Glutamatergic neuron (in vitro differentiated cells): ENCODE data around the gene ANKRD30A. TPM values are rescaled to one million over a fixed set of nuclear protein-coding genes. Genes with fewer than 3 reads are reported as not detected.

ENCODE experiments used
- DNase-seq: peaks from one replicate; pipeline ENCODE4 v3.0.0; 2022
- H3K27ac Mint-ChIP-seq: one replicate; pipeline ENCODE4 v1.8.0; 2020; ENCODE audit warnings: mild to moderate bottlenecking, mixed read lengths, inconsistent platforms; ENCODE audit not compliant: unreplicated experiment
- H3K27me3 Mint-ChIP-seq: one replicate; pipeline ENCODE4 v1.8.0; 2020; ENCODE audit warnings: mild to moderate bottlenecking, moderate library complexity, mixed read lengths, inconsistent platforms; ENCODE audit not compliant: unreplicated experiment
- H3K36me3 Mint-ChIP-seq: one replicate; pipeline ENCODE4 v1.8.0; 2020; ENCODE audit warnings: mild to moderate bottlenecking, mixed read lengths, inconsistent platforms; ENCODE audit not compliant: unreplicated experiment
- H3K4me1 Mint-ChIP-seq: one replicate; pipeline ENCODE4 v1.8.0; 2020; ENCODE audit warnings: mild to moderate bottlenecking, low read depth, mixed read lengths, inconsistent platforms; ENCODE audit not compliant: unreplicated experiment
- H3K4me3 Mint-ChIP-seq: one replicate; pipeline ENCODE4 v1.8.0; 2020; ENCODE audit warnings: mild to moderate bottlenecking, mixed read lengths, inconsistent platforms; ENCODE audit not compliant: unreplicated experiment
- H3K9me3 Mint-ChIP-seq: one replicate; pipeline ENCODE4 v1.8.0; 2020; ENCODE audit warnings: mild to moderate bottlenecking, moderate library complexity, mixed read lengths, inconsistent platforms; ENCODE audit not compliant: unreplicated experiment
- CTCF ChIP-seq: fragments of 200-600 bp; sonication (generic); IDR thresholded peaks from one replicate; pipeline ENCODE4 v1.5.0; 2021; ENCODE audit not compliant: partially characterized antibody, unreplicated experiment
- total RNA-seq: library from RNA; stranded (reverse); fragmentation: NEBNext Ultra II Directional; extraction: Animal tissue kit (Norgen Biotek cat#: 25700); gene quantifications from one replicate; pipeline ENCODE4 v1.2.1, GENCODE V29; 2021; ENCODE audit not compliant: unreplicated experiment

The ANKRD30A gene
- total RNA-seq, 1 donor from 2014 or later = not detected

- Mint-ChIP-seq H3K4me3 (no peak overlapping the region), H3K9me3 (peaks cover 3% of the 10 kb centered on the region), H3K27me3 (peaks cover 2% of the 10 kb centered on the region), H3K4me1 (no peaks in the 10 kb centered on the region), H3K27ac (no peak overlapping the region), H3K36me3 (no peaks in the 10 kb centered on the region)
- DNase-seq = no peak
- TF ChIP-seq CTCF = no peak
These were observed 80.7 kb downstream of the ANKRD30A start for GRCh38 chr10:37206132-37206531.

- no peak for TF ChIP-seq CTCF
- no peak for DNase-seq
- no peaks in the 10 kb centered on the region for H3K27me3 Mint-ChIP-seq
- no peaks in the 10 kb centered on the region for H3K36me3 Mint-ChIP-seq
- no peak overlapping the region for H3K27ac Mint-ChIP-seq
- no peaks in the 10 kb centered on the region for H3K9me3 Mint-ChIP-seq
- no peaks in the 10 kb centered on the region for H3K4me1 Mint-ChIP-seq
- H3K4me3 Mint-ChIP-seq = no peak overlapping the region
These were observed 95.5 kb downstream of the ANKRD30A start for GRCh38 chr10:37220866-37221265.

- no peak for TF ChIP-seq CTCF
- H3K9me3 Mint-ChIP-seq = no peaks in the 10 kb centered on the region
- H3K27me3 Mint-ChIP-seq = no peaks in the 10 kb centered on the region
- H3K4me3 Mint-ChIP-seq = no peak overlapping the region
- H3K4me1 Mint-ChIP-seq = no peaks in the 10 kb centered on the region
- no peak overlapping the region for H3K27ac Mint-ChIP-seq
- no peaks in the 10 kb centered on the region for H3K36me3 Mint-ChIP-seq
- DNase-seq = no peak
These were observed 96.6 kb downstream of the ANKRD30A start for GRCh38 chr10:37222046-37222445.

GRCh38 chr10:37225163-37225562 is 99.8 kb downstream of the ANKRD30A start:
- Mint-ChIP-seq H3K36me3 (no peaks in the 10 kb centered on the region), H3K27me3 (no peaks in the 10 kb centered on the region), H3K4me1 (no peaks in the 10 kb centered on the region), H3K9me3 (no peaks in the 10 kb centered on the region), H3K27ac (no peak overlapping the region), H3K4me3 (no peak overlapping the region)
- no peak for DNase-seq
- TF ChIP-seq CTCF = no peak

GRCh38 chr10:37226524-37226923 is 101.1 kb downstream of the ANKRD30A start:
- H3K4me1 Mint-ChIP-seq = no peaks in the 10 kb centered on the region
- H3K27ac Mint-ChIP-seq = no peak overlapping the region
- TF ChIP-seq CTCF = no peak
- H3K36me3 Mint-ChIP-seq = no peaks in the 10 kb centered on the region
- H3K9me3 Mint-ChIP-seq = no peaks in the 10 kb centered on the region
- no peaks in the 10 kb centered on the region for H3K27me3 Mint-ChIP-seq
- no peak overlapping the region for H3K4me3 Mint-ChIP-seq
- no peak for DNase-seq
